Stimulated activated naive CD8-positive, alpha-beta T cell treated with anti-CD3 and anti-CD28 coated beads, Interleukin-15, amount 100 ng/mL, for 72 hours (primary cell): ENCODE data around the gene SLC11A2.
A peak's percentile ranks its signal among the peaks of the same experiment; 100 is the strongest.

ENCODE experiments used
- ATAC-seq: fragments of 150-1000 bp; cut with Tn5 transposase; 2 replicates; pipeline ENCODE4 v1.10.0; 2021; ENCODE audit warnings: mild to moderate bottlenecking, moderate library complexity
- DNase-seq, 2 donors: peaks; one replicate each; pipeline ENCODE4 v3.0.0; 2021 to 2022
- H3K27ac Mint-ChIP-seq, 2 donors: one replicate each; pipeline ENCODE4 v1.8.0; 2022; ENCODE audit warnings: mild to moderate bottlenecking in 2 of 2, mixed read lengths in 2 of 2, moderate library complexity in 2 of 2
- H3K27me3 Mint-ChIP-seq: one replicate; pipeline ENCODE4 v1.8.0; 2022; ENCODE audit warnings: mixed read lengths
- H3K4me1 Mint-ChIP-seq: one replicate; pipeline ENCODE4 v1.8.0; 2022; ENCODE audit warnings: mild to moderate bottlenecking, mixed read lengths
- H3K4me3 Mint-ChIP-seq, 2 donors: one replicate each; pipeline ENCODE4 v1.8.0; 2022; ENCODE audit warnings: mild to moderate bottlenecking in 2 of 2, mixed read lengths in 2 of 2, moderate library complexity in 1 of 2
- H3K9me3 Mint-ChIP-seq, 2 donors: one replicate each; pipeline ENCODE4 v1.8.0; 2022; ENCODE audit warnings: mixed read lengths in 2 of 2

The SLC11A2 gene

GRCh38 chr12:51025836-51026638, at the start of gene SLC11A2:
TSS of gene SLC11A2 (minus strand) at chr12:51026384. CDS start at chr12:51010728, 15,656 bp downstream.
- peak; percentile 93 for ATAC-seq
- peak within 1 kb of the TSS; percentile 93 to 98 for H3K4me3 Mint-ChIP-seq
- H3K9me3 Mint-ChIP-seq = no peaks in the 10 kb centered on the region
- H3K27me3 Mint-ChIP-seq = no peaks in the 10 kb centered on the region
- peaks cover 66% of the 10 kb centered on the region for H3K4me1 Mint-ChIP-seq
- peak within 1 kb of the TSS; percentile 98 to 99 for H3K27ac Mint-ChIP-seq
- DNase-seq = peak; percentile 91 to 95

GRCh38 chr12:51075390-51075789, 49.2 kb upstream of the SLC11A2 start:
- no peak for ATAC-seq
- Mint-ChIP-seq H3K4me1 (peaks cover 17% of the 10 kb centered on the region), H3K27me3 (no peaks in the 10 kb centered on the region), H3K27ac (no peak overlapping the region), H3K9me3 (no peaks in the 10 kb centered on the region), H3K4me3 (no peak overlapping the region)
- no peak for DNase-seq

- ATAC-seq = no peak
- H3K4me1 Mint-ChIP-seq = peaks cover 11% of the 10 kb centered on the region
- H3K27me3 Mint-ChIP-seq = no peaks in the 10 kb centered on the region
- no peaks in the 10 kb centered on the region for H3K9me3 Mint-ChIP-seq
- no peak overlapping the region for H3K4me3 Mint-ChIP-seq
- DNase-seq = no peak
- no peak overlapping the region for H3K27ac Mint-ChIP-seq
Measured at GRCh38 chr12:51071663-51072062, 45.5 kb upstream of the SLC11A2 start.

- Mint-ChIP-seq H3K27me3 (no peaks in the 10 kb centered on the region), H3K9me3 (no peaks in the 10 kb centered on the region)
- DNase-seq = no peak
Measured at GRCh38 chr12:51070004-51070403, 43.8 kb upstream of the SLC11A2 start.

GRCh38 chr12:51067771-51068170, 41.6 kb upstream of the SLC11A2 start:
- ATAC-seq (no peak), DNase-seq (no peak)
- Mint-ChIP-seq H3K9me3 (no peaks in the 10 kb centered on the region), H3K4me1 (no peaks in the 10 kb centered on the region), H3K27me3 (no peaks in the 10 kb centered on the region), H3K4me3 (no peak overlapping the region), H3K27ac (peak overlapping the region in 1 of 2 donors; percentile 47)

More at GRCh38 chr12:51070004-51070403, 43.8 kb upstream of the SLC11A2 start:
- Mint-ChIP-seq H3K4me3 (no peak overlapping the region), H3K27ac (peak overlapping the region; percentile 36 to 59), H3K4me1 (no peaks in the 10 kb centered on the region)
- ATAC-seq = no peak

- no peak for ATAC-seq
- no peak for DNase-seq
- Mint-ChIP-seq H3K4me1 (no peaks in the 10 kb centered on the region), H3K27ac (peak overlapping the region in 1 of 2 donors; percentile 74), H3K9me3 (no peaks in the 10 kb centered on the region), H3K4me3 (no peak overlapping the region), H3K27me3 (no peaks in the 10 kb centered on the region)
Measured at GRCh38 chr12:51067229-51067628, 41.0 kb upstream of the SLC11A2 start.

GRCh38 chr12:51065530-51065929, 39.3 kb upstream of the SLC11A2 start:
- no peaks in the 10 kb centered on the region for H3K4me1 Mint-ChIP-seq
- no peaks in the 10 kb centered on the region for H3K9me3 Mint-ChIP-seq
- no peak for ATAC-seq
- peak overlapping the region in 1 of 2 donors; percentile 19 for H3K27ac Mint-ChIP-seq
- DNase-seq = no peak
- no peaks in the 10 kb centered on the region for H3K27me3 Mint-ChIP-seq
- H3K4me3 Mint-ChIP-seq = no peak overlapping the region

GRCh38 chr12:51062631-51063397, 36.6 kb upstream of the SLC11A2 start:
- H3K9me3 Mint-ChIP-seq = no peaks in the 10 kb centered on the region
- no peak overlapping the region for H3K4me3 Mint-ChIP-seq
- no peaks in the 10 kb centered on the region for H3K27me3 Mint-ChIP-seq
- DNase-seq = no peak
- H3K27ac Mint-ChIP-seq = peak overlapping the region; percentile 24 to 52
- no peak for ATAC-seq
- peaks cover 5% of the 10 kb centered on the region for H3K4me1 Mint-ChIP-seq

- no peak overlapping the region for H3K27ac Mint-ChIP-seq
- ATAC-seq = no peak
- DNase-seq = no peak
Measured at GRCh38 chr12:51059086-51059485, 32.9 kb upstream of the SLC11A2 start.

GRCh38 chr12:51056242-51056641, 30.1 kb upstream of the SLC11A2 start:
- no peak overlapping the region for H3K4me3 Mint-ChIP-seq
- no peaks in the 10 kb centered on the region for H3K27me3 Mint-ChIP-seq
- DNase-seq = no peak
- no peak overlapping the region for H3K27ac Mint-ChIP-seq
- ATAC-seq = no peak
- H3K9me3 Mint-ChIP-seq = no peaks in the 10 kb centered on the region
- peaks cover 19% of the 10 kb centered on the region for H3K4me1 Mint-ChIP-seq

More at GRCh38 chr12:51059086-51059485, 32.9 kb upstream of the SLC11A2 start:
- no peak overlapping the region for H3K4me3 Mint-ChIP-seq
- no peaks in the 10 kb centered on the region for H3K27me3 Mint-ChIP-seq
- peaks cover 5% of the 10 kb centered on the region for H3K4me1 Mint-ChIP-seq
- H3K9me3 Mint-ChIP-seq = no peaks in the 10 kb centered on the region

GRCh38 chr12:51055060-51055459, 28.9 kb upstream of the SLC11A2 start:
- Mint-ChIP-seq H3K27me3 (no peaks in the 10 kb centered on the region), H3K4me1 (peaks cover 16% of the 10 kb centered on the region), H3K4me3 (no peak overlapping the region), H3K27ac (no peak overlapping the region), H3K9me3 (no peaks in the 10 kb centered on the region)
- ATAC-seq (no peak), DNase-seq (no peak)

- ATAC-seq (no peak), DNase-seq (no peak)
- no peak overlapping the region for H3K4me3 Mint-ChIP-seq
- no peaks in the 10 kb centered on the region for H3K9me3 Mint-ChIP-seq
- H3K4me1 Mint-ChIP-seq = peaks cover 32% of the 10 kb centered on the region
- peak overlapping the region in 1 of 2 donors; percentile 9 for H3K27ac Mint-ChIP-seq
- no peaks in the 10 kb centered on the region for H3K27me3 Mint-ChIP-seq
Measured at GRCh38 chr12:51051787-51052186, 25.6 kb upstream of the SLC11A2 start.

- H3K4me1 Mint-ChIP-seq = peaks cover 33% of the 10 kb centered on the region
- H3K4me3 Mint-ChIP-seq = peak overlapping the region; percentile 98 to 99
- H3K9me3 Mint-ChIP-seq = no peaks in the 10 kb centered on the region
- no peak for DNase-seq
- peak overlapping the region in 1 of 2 donors; percentile 40 for H3K27ac Mint-ChIP-seq
- H3K27me3 Mint-ChIP-seq = no peaks in the 10 kb centered on the region
- no peak for ATAC-seq
Measured at GRCh38 chr12:51049525-51049924, 23.3 kb upstream of the SLC11A2 start.

GRCh38 chr12:51048661-51049251, 22.6 kb upstream of the SLC11A2 start:
- H3K9me3 Mint-ChIP-seq = no peaks in the 10 kb centered on the region
- peaks cover 33% of the 10 kb centered on the region for H3K4me1 Mint-ChIP-seq
- no peak for DNase-seq
- no peaks in the 10 kb centered on the region for H3K27me3 Mint-ChIP-seq
- H3K27ac Mint-ChIP-seq = peak overlapping the region; percentile 98
- peak overlapping the region; percentile 98 to 99 for H3K4me3 Mint-ChIP-seq
- ATAC-seq = no peak

GRCh38 chr12:51047655-51048540, 21.7 kb upstream of the SLC11A2 start, which contains the start of gene LETMD1:
TSS of gene LETMD1 (plus strand) at chr12:51048327. CDS start at chr12:51048357, 30 bp downstream.
- H3K4me3 Mint-ChIP-seq = peak within 1 kb of the TSS; percentile 98 to 99
- H3K27ac Mint-ChIP-seq = peak within 1 kb of the TSS; percentile 98
- ATAC-seq (peak; percentile 98), DNase-seq (peak; percentile 92 to 93)
- peaks cover 33% of the 10 kb centered on the region for H3K4me1 Mint-ChIP-seq
- no peaks in the 10 kb centered on the region for H3K27me3 Mint-ChIP-seq
- H3K9me3 Mint-ChIP-seq = no peaks in the 10 kb centered on the region
